Body of pancreas (tissue), 4 donors: ENCODE results near the gene AMBRA1.

Experiments
- CTCF ChIP-seq, 7 experiments: fragments of 450-650 bp in 4 of 7; fragments of 200-600 bp in 3 of 7; sonication (generic) in 3 of 7; IDR thresholded peaks; one replicate each; pipeline ENCODE4 v1.5.1; 2016 to 2019; ENCODE audit warnings: antibody characterized with exemption in 7 of 7
- POLR2A ChIP-seq, 3 donors: fragments of 450-650 bp; IDR thresholded peaks; one replicate each; pipeline ENCODE4 v1.6.1; 2016; ENCODE audit warnings: antibody characterized with exemption in 3 of 3, mild to moderate bottlenecking in 2 of 3

GRCh38 chr11:46381819-46382645, 211.8 kb downstream of the AMBRA1 start:
- TF ChIP-seq POLR2A (IDR thresholded peaks at IDR 0.05) (no peak), CTCF (IDR thresholded peaks at IDR 0.05) (no peak)
